ENCODE measurements around the gene DOCK4.

- peak in 3 of 5 experiments; percentile 17 to 32 (median 23) for TF ChIP-seq CTCF (IDR thresholded peaks at IDR 0.05)
- peak; percentile 56 to 90 for TF ChIP-seq EP300 (IDR thresholded peaks at IDR 0.05)
- TF ChIP-seq POLR2A (IDR thresholded peaks at IDR 0.05) = peak; percentile 77 to 90
Measured at GRCh38 chr7:112206238-112206990, at the start of gene DOCK4, which contains the start of gene ZNF277.
